K562 (cell line): ENCODE measurements around the gene SVIL. TPM values are rescaled to one million over a fixed set of nuclear protein-coding genes. Genes with fewer than 3 reads are reported as not detected.

Experiments used
- ATAC-seq: fragments of 200-7000 bp; cut with Tn5 transposase; 3 replicates; pipeline ENCODE4 v1.9.1; 2020; ENCODE audit warnings: moderate library complexity
- BruUV-seq: library from RNA; stranded (reverse); fragments of 400-500 nt; replicated peaks from 2 replicates; lab custom pipeline; 2021; lab: Mats Ljungman, UMichigan
- CTCF ChIA-PET: fragments of 300-600 bp; formaldehyde crosslinking; extraction: SDS; loops from one replicate; lab custom pipeline; 2021; ENCODE audit warnings: low intra/inter-chr PET ratio; lab: Yijun Ruan, JAX
- POLR2A ChIA-PET: fragments of 300-600, 350-650 bp; sonication (Branson Sonifier 250); formaldehyde crosslinking; extraction: SDS; loops from one replicate; lab custom pipeline; 2021; ENCODE audit warnings: antibody characterized with exemption, inconsistent platforms; lab: Yijun Ruan, JAX
- DNase-seq, 4 experiments: peaks; one replicate each; pipeline versions ENCODE4 v3.0.0 to v3.0.0-alpha.2; 2011 to 2018; ENCODE audit warnings: low spot score in 3 of 4, mixed read lengths in 3 of 4; ENCODE audit errors: extremely low read depth in 1 of 4
- FAIRE-seq: peaks from 2 replicates; lab custom pipeline; 2011; peaks lifted over from hg19 to GRCh38; lab: Jason Lieb, UNC
- H2AFZ ChIP-seq: 2 replicates; pipeline ENCODE4 v1.6.0; 2011; ENCODE audit warnings: low read depth, low read length, control low read depth, inconsistent platforms
- H3K27ac ChIP-seq: fragments of 200-600 bp; 3 replicates; pipeline ENCODE4 v1.8.0; 2011; ENCODE audit warnings: low read depth, mild to moderate bottlenecking, control low read depth, inconsistent platforms, low read length, moderate library complexity, mixed read lengths; ENCODE audit errors: extremely low read depth
- H3K27me3 ChIP-seq, 2 experiments: fragments of 300-600 bp in 1 of 2; 2 replicates in 1 of 2; 3 replicates in 1 of 2; pipeline versions ENCODE4 v1.6.0 to v1.8.0; 2011; ENCODE audit warnings: inconsistent platforms in 2 of 2, low read length in 2 of 2, mild to moderate bottlenecking in 1 of 2, mixed read lengths in 1 of 2, moderate library complexity in 1 of 2; ENCODE audit not compliant: control insufficient read depth in 2 of 2, insufficient read depth in 2 of 2
- H3K36me3 ChIP-seq: fragments of 300-600 bp; 3 replicates; pipeline ENCODE4 v1.8.0; 2011; ENCODE audit warnings: mild to moderate bottlenecking, low read length, inconsistent platforms; ENCODE audit not compliant: control insufficient read depth, insufficient read depth
- H3K4me1 ChIP-seq, 2 experiments: fragments of 200-600 bp in 1 of 2; replicated peaks in 1 of 2; 2 replicates in 1 of 2; 3 replicates in 1 of 2; pipeline versions ENCODE4 v1.5.1 to v1.8.0; 2011; ENCODE audit warnings: inconsistent platforms in 2 of 2, low read length in 2 of 2, mild to moderate bottlenecking in 1 of 2, mixed read lengths in 1 of 2, moderate library complexity in 1 of 2; ENCODE audit not compliant: control insufficient read depth in 2 of 2, insufficient read depth in 2 of 2
- H3K4me2 ChIP-seq: 2 replicates; pipeline ENCODE4 v1.6.1; 2011; ENCODE audit warnings: low read length, control low read depth, inconsistent platforms, mixed read lengths; ENCODE audit not compliant: insufficient read depth
- H3K4me3 ChIP-seq: fragments of 200-600 bp; sonication (generic), shearing (Covaris generic); 2 replicates; pipeline ENCODE4 v1.5.1; 2016; ENCODE audit warnings: control low read depth, inconsistent platforms
- H3K79me2 ChIP-seq: fragments of 200-600 bp; 3 replicates; pipeline ENCODE4 v1.8.0; 2011; ENCODE audit warnings: low read length, inconsistent platforms; ENCODE audit not compliant: control insufficient read depth, insufficient read depth
- H3K9ac ChIP-seq, 2 experiments: 2 replicates each; pipeline versions ENCODE4 v1.6.0 to v1.6.1; 2011; ENCODE audit warnings: low read depth in 2 of 2, low read length in 2 of 2, control low read depth in 1 of 2, inconsistent platforms in 1 of 2, mild to moderate bottlenecking in 1 of 2, mixed read lengths in 1 of 2; ENCODE audit not compliant: insufficient read depth in 1 of 2
- H3K9me1 ChIP-seq: one replicate; pipeline ENCODE4 v1.6.0; 2011; ENCODE audit warnings: inconsistent platforms, mild to moderate bottlenecking, low read length, moderate library complexity; ENCODE audit not compliant: control insufficient read depth, insufficient read depth
- H3K9me3 ChIP-seq: replicated peaks from 2 replicates; pipeline ENCODE4 v1.5.1; 2011; ENCODE audit warnings: low read depth, low read length, inconsistent platforms; ENCODE audit not compliant: control insufficient read depth, insufficient read depth
- H4K20me1 ChIP-seq: replicated peaks from 2 replicates; pipeline ENCODE4 v1.6.1; 2011; ENCODE audit warnings: low read length, inconsistent platforms, mixed read lengths; ENCODE audit not compliant: control insufficient read depth, insufficient read depth
- CBFA2T2 ChIP-seq: fragments of 450-650 bp; conservative IDR thresholded peaks from 2 replicates; pipeline ENCODE4 v1.6.1; 2017; ENCODE audit warnings: mild to moderate bottlenecking
- FIP1L1 ChIP-seq: fragments of 200-400 bp; formaldehyde crosslinking; IDR thresholded peaks from 2 replicates; pipeline ENCODE4 v1.6.1; 2018; ENCODE audit warnings: mild to moderate bottlenecking, low read depth, low read length; ENCODE audit not compliant: poor library complexity, severe bottlenecking
- KAT2B ChIP-seq: IDR thresholded peaks from one replicate; pipeline ENCODE4 v1.6.1; 2012; ENCODE audit warnings: low read depth, mild to moderate bottlenecking, control low read depth, inconsistent platforms, low read length, moderate library complexity
- KHSRP ChIP-seq: fragments of 450-650 bp; IDR thresholded peaks from 2 replicates; pipeline ENCODE4 v1.6.1; 2017
- POU5F1 ChIP-seq: fragments of 150-350 bp; IDR thresholded peaks from 2 replicates; pipeline ENCODE4 v1.6.1; 2014; ENCODE audit warnings: borderline replicate concordance, low read length, low read depth, mild to moderate bottlenecking; ENCODE audit not compliant: partially characterized antibody
- RHOXF2B ChIP-seq: fragments of 250-450 bp; sonication (Bioruptor Pico); conservative IDR thresholded peaks from 2 replicates; pipeline ENCODE4 v1.5.1; 2021
- SIRT6 ChIP-seq: IDR thresholded peaks from one replicate; pipeline ENCODE4 v1.6.1; 2012; ENCODE audit warnings: low read depth, mild to moderate bottlenecking, control low read depth, inconsistent platforms, low read length, moderate library complexity
- SNAPC5 ChIP-seq: fragments of 250-450 bp; sonication (Bioruptor Pico); IDR thresholded peaks from 2 replicates; pipeline ENCODE4 v1.8.0; 2021; ENCODE audit warnings: moderate library complexity, mild to moderate bottlenecking, inconsistent platforms
- TCF3 ChIP-seq: sonication (generic); formaldehyde crosslinking; IDR thresholded peaks from 2 replicates; pipeline ENCODE4 v1.4.0; 2020; ENCODE audit warnings: mild to moderate bottlenecking, missing genetic modification reagents
- WHSC1 ChIP-seq: IDR thresholded peaks from one replicate; pipeline ENCODE4 v1.6.1; 2012; ENCODE audit warnings: low read length, control low read depth, inconsistent platforms
- ZBTB34 ChIP-seq: fragments of 250-450 bp; sonication (Bioruptor Pico); IDR thresholded peaks from 2 replicates; pipeline ENCODE4 v1.8.0; 2021; ENCODE audit warnings: mild to moderate bottlenecking, moderate library complexity
- ZFP36 ChIP-seq: fragments of 150-350 bp; IDR thresholded peaks from 2 replicates; pipeline ENCODE4 v1.6.1; 2018; ENCODE audit warnings: low read length, low read depth; ENCODE audit not compliant: partially characterized antibody
- WGBS: fragments of 100-300 bp; shearing (Covaris generic); methylation state at CpG from one replicate; pipeline ENCODE4 v1.1.6; 2016; ENCODE audit warnings: low coverage, mixed read lengths; ENCODE audit not compliant: insufficient coverage; ENCODE audit errors: missing lambda C conversion rate; 5-methylcytosine and 5-hydroxymethylcytosine counted together
- in situ Hi-C: fragments of 300-500 bp; cut with MboI; formaldehyde crosslinking; loops from 4 replicates; pipeline ENCODE4 v1.15.0; 2018; ENCODE audit warnings: inconsistent platforms, mixed read lengths
- intact Hi-C: fragments of 100-400 bp; cut with micrococcal nuclease; formaldehyde crosslinking; loops from 2 replicates; pipeline ENCODE4 v1.14.2; 2022
- polyA plus RNA-seq, 8 experiments: library from polyadenylated mRNA; depleted of rRNA in 4 of 8; stranded (reverse) in 5 of 8; unstranded in 3 of 8; fragments of >200 nt; fragmentation: Nextera tagmentation in 2 of 8; fragmentation: Illumina TruSeq in 1 of 8; extraction: Ambion mirVana in 2 of 8; extraction: Trizol in 1 of 8; gene quantifications; 2 replicates each; pipeline versions ENCODE4 v1.2.1 to v1.2.3, GENCODE V29; 2011 to 2014; ENCODE audit warnings: inconsistent platforms in 1 of 8, missing spikeins in 1 of 8
- total RNA-seq, 7 experiments: library from RNA; depleted of rRNA in 6 of 7; stranded (reverse); fragments of >200 nt in 6 of 7; fragmentation: Illumina TruSeq in 2 of 7; extraction: Trizol in 2 of 7; gene quantifications; 2 replicates each; pipeline versions ENCODE4 v1.2.1 to v1.2.3, GENCODE V29; 2011 to 2021; ENCODE audit warnings: low replicate concordance in 1 of 7
- TF ChIP-seq, protein P1 (sequence below), 3 experiments: fragments of 200-800 bp in 1 of 3; sonication (Bioruptor generic) in 1 of 3; sonication (generic) in 1 of 3; formaldehyde crosslinking in 1 of 3; IDR thresholded peaks; 2 replicates each; pipeline versions ENCODE4 v1.6.1 to v1.8.0; 2016 to 2022; ENCODE audit warnings: mild to moderate bottlenecking in 2 of 3, missing compliant biosample characterization in 2 of 3, missing genetic modification characterization in 2 of 3, missing genetic modification reagents in 1 of 3

Gene SVIL
- total and polyA plus RNA-seq, 9 of the 15 experiments (the other 6 are each of a cell fraction or from before 2014, with no cell fraction given) = under 0.01 to 0.18 (median 0.05) TPM; not detected in 3

DNA sequence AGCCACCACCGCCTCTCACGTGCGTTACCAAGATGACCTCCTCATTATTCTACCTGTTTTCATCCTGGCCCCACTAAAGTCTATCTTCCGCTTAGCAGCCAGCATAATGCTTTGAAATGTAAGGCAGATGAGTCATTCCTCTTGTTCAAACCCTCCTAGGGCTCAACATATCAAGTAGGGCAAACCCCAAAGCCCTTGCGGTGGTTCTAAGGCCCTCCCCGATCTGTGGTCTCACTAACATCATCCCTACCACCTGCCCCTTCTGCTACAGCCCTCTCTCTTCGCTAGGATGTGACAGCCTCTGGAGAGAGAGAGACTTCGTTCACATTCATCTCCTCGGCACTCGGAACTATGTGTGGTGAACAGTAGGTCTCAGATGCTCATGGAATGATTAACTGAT is 94.8 kb downstream of the SVIL start:
- CTCF ChIA-PET = no interaction called here
- peaks cover 7 to 39% of the 10 kb centered on the region in 2 experiments; a peak in 3 of 5 replicates for H3K27me3 ChIP-seq
- 1% methylated on average over 10 of the region's 10 CpGs for WGBS
- no peaks in the 10 kb centered on the region for H3K36me3 ChIP-seq
- H2AFZ ChIP-seq = no peak overlapping the region
- in situ Hi-C loops (no loop called here), intact Hi-C loops (no loop called here)
- no peak overlapping the region for H3K9ac ChIP-seq
- no peak for DNase-seq
- H3K4me1 ChIP-seq = no peaks in the 10 kb centered on the region; a peak in 1 of 5 replicates
- TF ChIP-seq FIP1L1 (no peak), WHSC1 (no peak)
- H4K20me1 ChIP-seq = no peaks in the 10 kb centered on the region
- no peaks in the 10 kb centered on the region for H3K9me1 ChIP-seq
- H3K27ac ChIP-seq = no peak overlapping the region
- no TSS peak for BruUV-seq
- no peaks in the 10 kb centered on the region for H3K9me3 ChIP-seq
- no peak for FAIRE-seq
- ATAC-seq = no peak
- H3K79me2 ChIP-seq = no peaks in the 10 kb centered on the region
- POLR2A ChIA-PET = no interaction called here
- no peak overlapping the region for H3K4me3 ChIP-seq
- no peak overlapping the region for H3K4me2 ChIP-seq

DNA sequence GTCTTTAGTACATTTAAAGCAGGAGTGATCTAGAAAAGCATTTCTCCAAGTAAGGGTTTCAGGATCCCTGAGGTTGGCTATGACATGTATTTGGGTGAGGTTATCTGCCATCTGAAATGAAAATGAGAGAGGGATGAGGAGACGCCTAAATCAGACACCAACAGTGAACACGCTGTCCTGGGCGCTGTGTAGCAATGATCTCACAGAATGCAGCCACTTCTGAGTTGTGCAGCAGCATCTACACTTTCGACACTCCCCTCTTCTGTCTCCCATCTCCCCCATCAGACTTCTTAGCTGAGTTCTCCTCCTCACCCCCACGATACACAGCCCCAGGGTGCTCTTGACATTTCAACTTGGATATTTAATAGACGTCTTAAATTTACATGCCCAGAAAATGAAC is 95.4 kb downstream of the SVIL start:
- ChIA-PET CTCF (no interaction called here), POLR2A (no interaction called here)
- Histone ChIP-seq H4K20me1 (no peaks in the 10 kb centered on the region), H3K9me1 (no peaks in the 10 kb centered on the region), H3K4me3 (no peak overlapping the region), H3K27me3 (peaks cover 7 to 36% of the 10 kb centered on the region in 2 experiments; a peak in 3 of 5 replicates), H2AFZ (no peak overlapping the region), H3K27ac (no peak overlapping the region), H3K79me2 (no peaks in the 10 kb centered on the region), H3K9ac (no peak overlapping the region), H3K4me1 (no peaks in the 10 kb centered on the region; a peak in 1 of 5 replicates), H3K36me3 (no peaks in the 10 kb centered on the region), H3K9me3 (no peaks in the 10 kb centered on the region), H3K4me2 (no peak overlapping the region)
- DNase-seq = no peak
- in situ Hi-C loops = no loop called here
- intact Hi-C loops = no loop called here
- WGBS = 0% methylated on average over 6 of the region's 6 CpGs
- ATAC-seq = no peak
- BruUV-seq = no TSS peak
- no peak for FAIRE-seq
- TF ChIP-seq KAT2B (no peak), ZBTB34 (no peak), KHSRP (no peak), SNAPC5 (CRISPR knock-in tag) (no peak), RHOXF2B (CRISPR knock-in tag) (no peak), ZFP36 (no peak), SIRT6 (no peak), CBFA2T2 (no peak), TCF3 (CRISPR knock-in tag) (no peak), POU5F1 (no peak)
- TF ChIP-seq, protein P1, sequence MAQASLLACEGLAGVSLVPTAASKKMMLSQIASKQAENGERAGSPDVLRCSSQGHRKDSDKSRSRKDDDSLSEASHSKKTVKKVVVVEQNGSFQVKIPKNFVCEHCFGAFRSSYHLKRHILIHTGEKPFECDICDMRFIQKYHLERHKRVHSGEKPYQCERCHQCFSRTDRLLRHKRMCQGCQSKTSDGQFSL (CRISPR knock-in tag; IDR thresholded peaks at IDR 0.05) = no peak
- TF ChIP-seq, protein P1 (tag; IDR thresholded peaks at IDR 0.05) = no peak
